Measurements from ENCODE around the gene SYNGAP1. TPM values are rescaled to one million over a fixed set of nuclear protein-coding genes. Genes with fewer than 3 reads are reported as not detected.

The SYNGAP1 gene
- total and polyA plus RNA-seq, 2 of the 8 experiments (the other 6 are each of a cell fraction or from before 2014, with no cell fraction given): 31.0 to 101 TPM

- peaks cover 5% of the 10 kb centered on the region for H3K79me1 ChIP-seq (ENCODE audit: low read depth, low read length)
- no peak overlapping the region for H2BK12ac ChIP-seq (ENCODE audit: low read depth, low read length)
- no peak overlapping the region for H3K56ac ChIP-seq (replicated peaks; ENCODE audit: insufficient read length, low read depth, low read length)
- H3K27me3 ChIP-seq (replicated peaks in 1 of 4; ENCODE audit: control insufficient read depth in 3 of 4, extremely low read depth in 1 of 4, insufficient read depth in 3 of 4, low read length in 3 of 4): no peaks in the 10 kb centered on the region
- POLR2A ChIA-PET (ENCODE audit: partially characterized antibody): interaction anchor here (1.1 to 17.2 kb wide), 2 partner anchors 17 to 35 kb away, joined by 6 to 381 read pairs; partner anchors contain the start of gene CUTA
- H2BK120ac ChIP-seq (replicated peaks; ENCODE audit: low read depth, low read length): no peak overlapping the region
- no peak overlapping the region for H2BK20ac ChIP-seq (ENCODE audit: low read length)
- no peaks in the 10 kb centered on the region for H3K9me3 ChIP-seq (ENCODE audit: insufficient read depth in 2 of 2, low read depth in 1 of 2, low read length in 1 of 2)
- CTCF ChIA-PET (ENCODE audit: partially characterized antibody): interaction anchor here (0.6 kb wide), 1 partner anchor 28 kb away, joined by 3 read pairs; no protein-coding TSS in a partner anchor
- no peak overlapping the region for H3K4me2 ChIP-seq (ENCODE audit: insufficient read depth in 1 of 2, low read depth in 2 of 2, low read length in 2 of 2)
- DNase-seq (ENCODE audit: low read depth in 1 of 2, low spot score in 2 of 2) (no peak), FAIRE-seq (no peak)
- H4K5ac ChIP-seq (ENCODE audit: insufficient read length, low read depth, low read length): no peak overlapping the region
- H2AFZ ChIP-seq (ENCODE audit: low read length): no peak overlapping the region
- H3K14ac ChIP-seq (ENCODE audit: insufficient read length): no peak overlapping the region
- no peak overlapping the region for H4K8ac ChIP-seq (ENCODE audit: extremely low read depth, insufficient read depth, low read length)
- H3K9ac ChIP-seq (replicated peaks in 1 of 4; ENCODE audit: extremely low read depth in 1 of 4, low read depth in 3 of 4, low read length in 3 of 4): no peak overlapping the region
- H3K18ac ChIP-seq (ENCODE audit: extremely low read depth, low read length): no peak overlapping the region
- peaks cover 32 to 58% (median 40%) of the 10 kb centered on the region in 4 experiments for H3K36me3 ChIP-seq (ENCODE audit: control insufficient read depth in 2 of 4, insufficient read depth in 4 of 4, low read length in 3 of 4)
- 90% methylated on average over 2 of the region's 4 CpGs; no CpG with 5 or more reads in 1 of the 2 experiments for WGBS, 2 experiments (ENCODE audit: extremely low coverage in 1 of 2, insufficient coverage in 1 of 2, insufficient read length in 1 of 2, insufficient replicate concordance in 2 of 2, low coverage in 1 of 2, low lambda C conversion rate in 2 of 2, missing lambda C conversion rate in 1 of 2)
- no peak overlapping the region for H2AK5ac ChIP-seq (ENCODE audit: low read depth, low read length)
- no peak overlapping the region for H4K91ac ChIP-seq (replicated peaks; ENCODE audit: insufficient read length, low read length)
- no peak overlapping the region for H2BK5ac ChIP-seq (ENCODE audit: low read depth, low read length)
- H3K27ac ChIP-seq (ENCODE audit: low read depth, low read length): no peak overlapping the region
- H3K23ac ChIP-seq (ENCODE audit: insufficient read length): no peak overlapping the region
- H3K4me3 ChIP-seq (ENCODE audit: extremely low read depth in 1 of 4, insufficient read depth in 2 of 4, low read depth in 3 of 4, low read length in 4 of 4): no peak overlapping the region
- H3K4me1 ChIP-seq (replicated peaks in 1 of 4; ENCODE audit: control insufficient read depth in 3 of 4, insufficient read depth in 4 of 4, low read length in 3 of 4): peaks cover 0 to 5% (median 4%) of the 10 kb centered on the region in 4 experiments; a peak in 6 of 7 replicates
- peaks cover 9% of the 10 kb centered on the region for H3K23me2 ChIP-seq (ENCODE audit: low read depth, low read length)
- H3K79me2 ChIP-seq (ENCODE audit: control insufficient read depth in 1 of 2, insufficient read depth in 2 of 2, low read length in 2 of 2): peaks cover 0 to 13% of the 10 kb centered on the region in 2 experiments; a peak in 2 of 4 replicates
- H3K4ac ChIP-seq (replicated peaks; ENCODE audit: insufficient read length, low read depth, low read length): no peak overlapping the region
- H2BK15ac ChIP-seq (ENCODE audit: low read length): no peak overlapping the region
- peaks cover 6 to 8% of the 10 kb centered on the region in 2 experiments for H4K20me1 ChIP-seq (replicated peaks in 1 of 2; ENCODE audit: control insufficient read depth in 1 of 2, insufficient read depth in 2 of 2, low read length in 2 of 2)
- no peak for TF ChIP-seq GTF2F1 (IDR thresholded peaks at IDR 0.05; ENCODE audit: borderline replicate concordance, low read depth, low read length)
- no peak for TF ChIP-seq RFX5 (IDR thresholded peaks at IDR 0.05; ENCODE audit: borderline replicate concordance, low read depth, low read length)
- TF ChIP-seq NRF1 (IDR thresholded peaks at IDR 0.05; ENCODE audit: low read depth, low read length): no peak
- TF ChIP-seq SP1 (IDR thresholded peaks at IDR 0.05; ENCODE audit: low read depth, low read length): no peak
- TF ChIP-seq SAP30 (IDR thresholded peaks at IDR 0.05; ENCODE audit: insufficient read depth, insufficient replicate concordance, low read length): no peak
- no peak for TF ChIP-seq MAX (IDR thresholded peaks at IDR 0.05)
- TF ChIP-seq EZH2 (IDR thresholded peaks at IDR 0.05; ENCODE audit: low read depth, low read length, severe bottlenecking): no peak
- no peak for TF ChIP-seq TCF12 (IDR thresholded peaks at IDR 0.05; ENCODE audit: low read depth, low read length)
- no peak; the same call in 1 of the 2 replicates for TF ChIP-seq POLR2AphosphoS5 (IDR thresholded peaks at IDR 0.05; ENCODE audit: low read depth, low read length)
- TF ChIP-seq BRCA1 (IDR thresholded peaks at IDR 0.05; ENCODE audit: low read depth, low read length): no peak
- no peak for TF ChIP-seq GABPA (IDR thresholded peaks at IDR 0.05; ENCODE audit: borderline replicate concordance, insufficient read depth, low read length)
- no peak for TF ChIP-seq POU5F1 (IDR thresholded peaks at IDR 0.05; ENCODE audit: low read depth, low read length)
- TF ChIP-seq USF2 (IDR thresholded peaks at IDR 0.05; ENCODE audit: low read length): no peak
Observed at GRCh38 chr6:33452496-33452895, 32.6 kb downstream of the SYNGAP1 start.
